HG03439 (cell line): Measurements from ENCODE around the gene SNRNP25.

Experiments used
- ATAC-seq: cut with Tn5 transposase; IDR thresholded peaks from one replicate; pipeline ENCODE4 v1.9.1; 2021; ENCODE audit warnings: mild to moderate bottlenecking, moderate library complexity; ENCODE audit not compliant: unreplicated experiment

The SNRNP25 gene

GRCh38 chr16:62283-62967 is 8.8 kb downstream of the SNRNP25 start:
- ATAC-seq = no peak

- no peak for ATAC-seq
Observed at GRCh38 chr16:62968-63391, 9.4 kb downstream of the SNRNP25 start.

GRCh38 chr16:63466-63865 is 9.8 kb downstream of the SNRNP25 start:
- ATAC-seq = no peak

DNA sequence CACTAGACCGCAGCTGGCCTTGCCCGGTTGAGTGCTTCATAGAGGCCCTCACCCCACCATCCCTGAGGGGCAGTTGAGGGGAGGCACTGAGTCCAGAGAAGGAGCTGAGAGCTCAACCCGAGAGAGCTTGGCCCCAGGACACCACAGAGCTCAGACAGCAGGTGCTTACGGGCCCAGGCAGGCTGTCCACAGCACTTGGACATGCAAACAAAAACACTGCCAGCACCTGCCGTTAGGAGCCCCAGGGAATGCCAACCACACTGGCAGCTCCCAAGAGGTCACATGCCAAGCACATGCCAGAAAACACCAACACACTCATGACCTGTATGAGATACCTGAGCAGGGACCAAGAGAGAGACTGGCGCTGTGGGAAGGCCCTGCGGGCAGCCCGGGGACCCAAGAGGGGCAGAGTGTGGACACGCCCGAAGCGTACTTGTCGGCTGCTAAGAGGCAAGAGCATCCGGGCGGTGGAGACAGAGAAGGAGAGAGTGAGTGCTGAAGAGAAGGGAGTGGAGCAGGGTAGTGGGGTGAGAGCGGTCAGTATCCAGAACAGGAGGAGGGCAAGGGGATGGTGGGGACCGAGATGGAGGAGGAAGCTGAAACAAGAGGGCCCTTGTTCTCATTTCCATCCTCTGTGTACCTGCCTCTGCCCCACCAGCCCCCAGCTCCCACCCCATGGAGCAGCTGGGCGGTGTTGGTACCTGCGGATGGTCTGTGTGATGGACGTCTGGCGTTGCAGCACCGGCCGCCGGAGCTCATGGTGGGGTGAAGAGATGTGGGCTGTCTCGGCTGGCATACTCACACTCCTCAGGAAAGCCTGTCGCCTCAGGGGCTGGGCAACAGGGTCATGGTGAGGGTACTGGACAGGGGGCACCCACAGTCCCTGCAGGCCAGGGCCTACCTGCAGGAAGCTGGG is 10.6 kb downstream of the SNRNP25 start:
- ATAC-seq = no peak

- ATAC-seq = no peak
Observed at GRCh38 chr16:64914-65255, 11.3 kb downstream of the SNRNP25 start.

- ATAC-seq = no peak
Observed at GRCh38 chr16:65745-66144, 12.1 kb downstream of the SNRNP25 start.

- ATAC-seq = no peak
Observed at GRCh38 chr16:66309-67182, 12.9 kb downstream of the SNRNP25 start.

- ATAC-seq = no peak
Observed at GRCh38 chr16:67183-67791, 13.7 kb downstream of the SNRNP25 start.

DNA sequence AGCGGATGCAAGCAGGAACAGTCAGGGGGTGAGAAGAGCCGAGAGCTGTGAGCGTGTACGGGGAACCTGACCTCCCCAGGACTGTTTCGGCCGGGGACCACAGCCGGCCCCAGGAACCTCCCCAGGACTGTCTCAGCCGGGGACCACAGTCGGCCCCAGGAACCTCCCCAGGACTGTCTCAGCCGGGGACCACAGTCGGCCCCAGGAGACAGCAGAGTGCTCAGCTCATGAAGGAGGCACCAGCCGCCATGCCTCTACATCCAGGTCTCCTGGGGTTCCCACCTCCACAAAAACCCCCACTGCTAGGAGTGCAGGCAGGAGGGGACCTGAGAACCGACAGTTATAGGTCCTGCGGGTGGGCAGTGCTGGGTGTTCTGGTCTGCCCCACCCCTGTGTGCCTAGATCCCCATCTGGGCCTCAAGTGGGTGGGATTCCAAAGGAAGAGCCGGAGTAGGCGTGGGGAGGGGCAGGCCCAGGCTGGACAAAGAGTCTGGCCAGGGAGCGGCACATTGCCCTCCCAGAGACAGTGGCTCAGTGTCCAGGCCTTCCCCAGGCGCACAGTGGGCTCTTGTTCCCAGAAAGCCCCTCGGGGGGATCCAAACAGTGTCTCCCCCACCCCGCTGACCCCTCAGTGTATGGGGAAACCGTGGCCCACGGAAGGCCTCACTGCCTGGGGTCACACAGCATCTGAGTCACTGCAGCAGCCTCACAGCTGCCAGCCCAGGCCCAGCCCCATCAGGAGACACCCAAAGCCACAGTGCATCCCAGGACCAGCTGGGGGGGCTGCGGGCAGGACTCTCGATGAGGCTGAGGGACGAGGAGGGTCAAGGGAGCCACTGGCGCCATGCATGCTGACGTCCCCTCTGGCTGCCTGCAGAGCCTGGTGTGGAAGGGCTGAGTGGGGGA is 14.5 kb downstream of the SNRNP25 start:
- ATAC-seq = no peak

DNA sequence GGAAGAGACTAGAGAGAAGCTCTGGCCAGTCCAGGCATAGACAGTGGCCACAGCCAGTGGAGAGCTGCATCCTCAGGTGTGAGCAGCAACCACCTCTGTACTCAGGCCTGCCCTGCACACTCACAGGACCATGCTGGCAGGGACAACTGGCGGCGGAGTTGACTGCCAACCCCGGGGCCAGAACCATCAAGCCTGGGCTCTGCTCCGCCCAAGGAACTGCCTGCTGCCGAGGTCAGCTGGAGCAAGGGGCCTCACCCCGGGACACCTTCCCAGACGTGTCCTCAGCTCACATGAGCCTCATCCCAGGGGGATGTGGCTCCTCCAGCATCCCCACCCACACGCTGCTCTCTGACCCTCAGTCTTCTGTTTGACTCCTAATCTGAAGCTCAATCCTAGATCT is 15.6 kb downstream of the SNRNP25 start:
- ATAC-seq = no peak

DNA sequence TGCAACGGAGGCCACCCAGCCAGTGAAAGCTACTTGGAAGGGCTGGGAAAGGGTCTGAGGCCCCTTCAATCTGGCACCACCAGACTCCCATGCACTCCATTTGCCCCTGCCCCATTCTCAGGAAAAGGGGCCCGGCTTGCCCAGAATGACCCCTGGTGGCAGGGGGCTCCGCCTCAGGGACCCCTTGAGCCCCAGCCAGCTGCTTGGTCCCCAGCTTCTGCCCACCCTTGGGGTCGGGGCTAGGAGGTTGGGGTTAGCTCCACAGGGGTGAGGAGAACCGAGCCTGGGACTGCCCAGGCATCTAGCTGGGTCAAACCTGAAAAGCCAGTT is 17.5 kb downstream of the SNRNP25 start:
- no peak for ATAC-seq

DNA sequence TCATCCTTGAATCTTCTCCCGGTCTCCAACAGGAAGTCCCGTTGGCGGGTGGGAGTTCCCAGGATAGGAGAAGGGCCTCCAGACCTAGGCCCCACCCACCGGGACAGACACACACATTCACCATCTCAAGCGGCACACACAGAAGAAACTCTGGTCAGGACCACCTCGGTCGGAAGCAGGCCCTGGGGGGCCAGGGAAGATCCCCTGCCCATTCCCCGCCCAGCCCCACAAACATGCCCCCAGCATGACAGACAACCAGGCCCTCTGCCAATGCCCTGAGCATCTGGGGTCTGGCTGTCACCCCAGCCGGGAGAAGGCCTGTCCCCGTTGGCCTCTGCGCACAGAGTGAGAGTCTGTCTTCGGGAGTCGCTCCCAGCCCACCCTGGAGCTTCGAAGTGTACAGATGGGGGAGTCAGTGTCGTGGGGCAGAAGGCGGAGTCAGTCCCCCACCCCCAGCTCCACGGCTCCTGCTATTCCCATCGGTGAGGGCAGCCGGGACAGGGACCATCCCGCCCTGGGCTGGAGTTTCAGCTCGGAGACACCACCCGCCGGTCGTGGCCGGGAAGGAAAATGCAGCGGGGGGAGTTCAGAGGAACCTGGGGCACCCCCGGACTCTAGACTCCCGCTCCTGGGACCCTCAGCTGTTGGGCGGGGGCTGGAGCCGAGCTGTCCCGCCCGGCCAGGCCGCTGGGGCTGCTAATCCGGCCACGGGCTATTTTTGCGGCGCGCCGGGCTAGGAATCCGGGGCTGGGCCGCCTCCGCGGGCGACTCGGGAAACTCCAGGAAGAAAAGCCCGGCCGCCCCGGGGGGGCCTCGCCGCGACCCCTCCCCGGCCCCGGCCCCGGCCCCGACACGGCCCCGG is 18.1 kb downstream of the SNRNP25 start:
- ATAC-seq = no peak

GRCh38 chr16:72561-73548 is 19.2 kb downstream of the SNRNP25 start, which contains the start of gene RHBDF1:
RHBDF1 (minus strand) TSS chr16:72631; CDS start chr16:65015, 7,616 bp downstream.
- ATAC-seq = no peak

DNA sequence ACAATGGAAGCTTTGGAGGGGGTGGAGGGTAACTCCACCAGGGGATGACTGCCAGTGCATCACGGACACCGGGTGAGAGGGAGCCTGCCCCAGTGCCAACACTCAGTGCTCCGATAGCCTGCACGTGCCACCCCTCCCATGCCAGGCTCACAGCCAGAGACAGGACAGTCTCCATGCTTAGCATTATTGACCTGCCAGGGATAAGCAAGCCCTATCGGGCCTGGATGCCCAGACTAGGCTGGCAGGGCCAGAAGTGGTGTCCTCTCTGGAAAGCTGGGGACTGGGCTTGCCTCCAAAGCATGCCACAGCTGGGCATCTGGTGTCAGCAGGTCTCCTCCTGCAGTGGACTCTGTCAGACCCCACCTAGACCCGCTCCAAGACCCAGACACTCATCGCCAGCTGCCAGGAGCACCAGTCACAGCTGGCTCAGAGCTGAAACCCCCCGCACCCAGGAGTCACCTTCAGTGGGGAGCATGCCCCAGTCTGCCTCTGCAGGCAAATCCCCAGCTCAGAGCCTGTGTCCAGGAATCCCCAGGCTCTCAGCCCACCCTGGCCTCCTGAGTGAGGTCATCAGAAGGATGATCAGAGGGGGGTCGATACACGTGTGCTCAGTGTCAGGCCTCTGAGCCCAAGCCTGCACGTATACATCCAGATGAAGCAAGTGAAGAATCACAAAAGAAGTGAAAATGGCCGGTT is 20.6 kb downstream of the SNRNP25 start:
- no peak for ATAC-seq

GRCh38 chr16:74747-75334 is 21.2 kb downstream of the SNRNP25 start:
- no peak for ATAC-seq

DNA sequence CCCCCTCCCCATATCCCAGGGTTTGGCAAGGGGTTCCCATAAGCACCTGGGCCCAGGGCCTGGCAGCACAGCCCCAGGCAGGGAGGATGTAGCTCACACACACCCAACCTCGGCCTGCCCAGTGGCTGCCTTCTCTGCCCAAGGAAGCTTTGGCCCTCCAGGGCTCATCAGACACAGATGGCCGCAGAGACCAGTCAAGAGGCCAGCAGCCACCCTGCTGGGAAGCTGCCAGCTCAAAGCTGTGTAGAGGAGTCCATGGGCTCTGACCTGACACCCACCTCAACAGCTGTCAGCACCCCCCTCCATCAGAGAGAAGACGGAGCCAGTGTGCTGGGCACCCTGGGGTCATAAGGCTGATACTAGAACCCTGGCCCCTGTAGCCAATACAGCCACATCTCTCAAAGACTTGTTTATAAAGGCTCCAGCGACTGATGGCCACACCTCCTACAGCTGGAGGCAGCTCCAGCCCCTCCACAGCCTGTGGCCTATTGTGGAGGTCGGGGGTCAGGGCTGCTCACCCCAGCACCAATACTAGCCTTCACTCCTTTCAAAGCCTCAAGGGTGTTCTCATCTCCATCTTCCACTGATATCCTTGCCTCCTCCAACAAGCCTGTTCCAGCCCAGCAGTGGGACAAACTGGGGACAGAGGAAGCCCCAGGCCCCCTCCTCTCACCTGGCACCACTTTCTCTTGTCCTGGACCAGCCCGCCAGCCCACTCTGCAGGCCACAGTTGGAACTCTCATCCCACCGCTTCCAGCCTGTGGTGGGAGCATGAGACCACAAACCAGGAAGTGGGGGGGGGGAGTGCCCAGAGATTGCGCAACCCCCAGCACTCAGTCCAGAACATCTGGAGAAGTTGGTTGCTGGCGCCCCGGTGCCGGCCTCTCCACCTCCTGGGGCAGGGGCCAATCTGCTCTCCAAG is 22.2 kb downstream of the SNRNP25 start:
- ATAC-seq = no peak
